H1 (cell line): Measurements from ENCODE around the gene CAMKK2. TPM values are rescaled to one million over a fixed set of nuclear protein-coding genes. Genes with fewer than 3 reads are reported as not detected.

Experiments
- CTCF ChIA-PET: fragments of 300-600 bp; sonication (Branson Sonifier 250); formaldehyde crosslinking; loops from one replicate; lab custom pipeline; 2021; ENCODE audit not compliant: partially characterized antibody; lab: Charles Lee
- POLR2A ChIA-PET: fragments of 300-600 bp; sonication (Branson Sonifier 250); formaldehyde crosslinking; loops from one replicate; lab custom pipeline; 2021; ENCODE audit warnings: inconsistent platforms; ENCODE audit not compliant: partially characterized antibody; lab: Charles Lee
- DNase-seq, 2 experiments: peaks; one replicate each; pipeline versions ENCODE4 v3.0.0 to v3.0.0-alpha.2; 2010 to 2022; ENCODE audit warnings: low spot score in 2 of 2, low read depth in 1 of 2, mixed read lengths in 1 of 2
- FAIRE-seq: peaks from 2 replicates; lab custom pipeline; 2011; peaks lifted over from hg19 to GRCh38; lab: Jason Lieb, UNC
- H2AFZ ChIP-seq: 2 replicates; pipeline ENCODE4 v1.8.1; 2012; ENCODE audit warnings: low read length, inconsistent platforms
- H2AK5ac ChIP-seq: 2 replicates; pipeline ENCODE4 v1.6.1; 2013; ENCODE audit warnings: low read depth, low read length
- H2BK120ac ChIP-seq: replicated peaks from 2 replicates; pipeline ENCODE3; 2013; ENCODE audit warnings: low read depth, low read length, inconsistent platforms
- H2BK12ac ChIP-seq: 2 replicates; pipeline ENCODE4 v1.6.1; 2013; ENCODE audit warnings: low read depth, low read length
- H2BK15ac ChIP-seq: 2 replicates; pipeline ENCODE4 v1.6.1; 2013; ENCODE audit warnings: low read length
- H2BK20ac ChIP-seq: 2 replicates; pipeline ENCODE4 v1.6.1; 2013; ENCODE audit warnings: low read length
- H2BK5ac ChIP-seq: 2 replicates; pipeline ENCODE4 v1.6.1; 2013; ENCODE audit warnings: low read depth, low read length
- H3K14ac ChIP-seq: 2 replicates; pipeline ENCODE4 v1.6.1; 2013; ENCODE audit warnings: inconsistent platforms; ENCODE audit not compliant: insufficient read length
- H3K18ac ChIP-seq: 2 replicates; pipeline ENCODE4 v1.6.1; 2013; ENCODE audit warnings: low read length; ENCODE audit errors: extremely low read depth
- H3K23ac ChIP-seq: 2 replicates; pipeline ENCODE4 v1.6.1; 2013; ENCODE audit warnings: inconsistent platforms; ENCODE audit not compliant: insufficient read length
- H3K23me2 ChIP-seq: 2 replicates; pipeline ENCODE4 v1.6.1; 2013; ENCODE audit warnings: low read depth, low read length
- H3K27ac ChIP-seq: 2 replicates; pipeline ENCODE4 v1.6.1; 2011; ENCODE audit warnings: low read depth, low read length, inconsistent platforms
- H3K27me3 ChIP-seq, 4 experiments: replicated peaks in 1 of 4; 1 replicate in 1 of 4; 2 replicates in 3 of 4; pipeline versions ENCODE4 v1.6.1 to v1.8.1; 2011 to 2013; ENCODE audit warnings: low read length in 3 of 4, mild to moderate bottlenecking in 3 of 4, inconsistent platforms in 2 of 4, mixed read lengths in 2 of 4, moderate library complexity in 1 of 4; ENCODE audit not compliant: control insufficient read depth in 3 of 4, insufficient read depth in 3 of 4; ENCODE audit errors: extremely low read depth in 1 of 4
- H3K36me3 ChIP-seq, 4 experiments: 2 replicates each; pipeline versions ENCODE4 v1.6.1 to v1.8.1; 2011 to 2013; ENCODE audit warnings: mild to moderate bottlenecking in 4 of 4, low read length in 3 of 4, moderate library complexity in 2 of 4, control low read depth in 1 of 4, inconsistent platforms in 1 of 4; ENCODE audit not compliant: insufficient read depth in 4 of 4, control insufficient read depth in 2 of 4
- H3K4ac ChIP-seq: replicated peaks from 2 replicates; pipeline ENCODE3; 2013; ENCODE audit warnings: low read length, low read depth, mixed read lengths, inconsistent platforms; ENCODE audit not compliant: insufficient read length
- H3K4me1 ChIP-seq, 4 experiments: replicated peaks in 1 of 4; 1 replicate in 1 of 4; 2 replicates in 3 of 4; pipeline versions ENCODE4 v1.6.1 to v1.8.1; 2011 to 2013; ENCODE audit warnings: low read length in 3 of 4, inconsistent platforms in 2 of 4, mixed read lengths in 1 of 4; ENCODE audit not compliant: insufficient read depth in 4 of 4, control insufficient read depth in 3 of 4
- H3K4me2 ChIP-seq, 2 experiments: 2 replicates each; pipeline versions ENCODE4 v1.6.1 to v1.8.1; 2011 to 2013; ENCODE audit warnings: low read depth in 2 of 2, low read length in 2 of 2, control low read depth in 1 of 2, inconsistent platforms in 1 of 2, mild to moderate bottlenecking in 1 of 2; ENCODE audit not compliant: insufficient read depth in 1 of 2
- H3K4me3 ChIP-seq, 4 experiments: fragments of 200-600, 300-600 bp in 1 of 4; sonication (generic), shearing (Covaris generic), sonication (Bioruptor Twin) in 1 of 4; 2 replicates each; pipeline versions ENCODE4 v1.5.1 to v1.8.1; 2011 to 2016; ENCODE audit warnings: low read length in 4 of 4, low read depth in 3 of 4, control low read depth in 2 of 4, inconsistent platforms in 2 of 4, mild to moderate bottlenecking in 2 of 4, mixed read lengths in 1 of 4, moderate library complexity in 1 of 4; ENCODE audit not compliant: insufficient read depth in 2 of 4; ENCODE audit errors: extremely low read depth in 1 of 4
- H3K56ac ChIP-seq: replicated peaks from 2 replicates; pipeline ENCODE3; 2013; ENCODE audit warnings: low read depth, mild to moderate bottlenecking, mixed read lengths, low read length, inconsistent platforms; ENCODE audit not compliant: insufficient read length
- H3K79me1 ChIP-seq: 2 replicates; pipeline ENCODE4 v1.6.1; 2013; ENCODE audit warnings: low read depth, low read length, control low read depth
- H3K79me2 ChIP-seq, 2 experiments: 2 replicates each; pipeline versions ENCODE4 v1.6.1 to v1.8.1; 2012 to 2013; ENCODE audit warnings: low read length in 2 of 2, mild to moderate bottlenecking in 2 of 2, inconsistent platforms in 1 of 2; ENCODE audit not compliant: insufficient read depth in 2 of 2, control insufficient read depth in 1 of 2
- H3K9ac ChIP-seq, 4 experiments: replicated peaks in 1 of 4; 1 replicate in 1 of 4; 2 replicates in 3 of 4; pipeline versions ENCODE4 v1.6.1 to v1.8.1; 2011 to 2013; ENCODE audit warnings: low read depth in 3 of 4, low read length in 3 of 4, control low read depth in 2 of 4, mild to moderate bottlenecking in 2 of 4, moderate library complexity in 2 of 4, inconsistent platforms in 1 of 4; ENCODE audit errors: extremely low read depth in 1 of 4
- H3K9me3 ChIP-seq, 2 experiments: 2 replicates each; pipeline versions ENCODE4 v1.6.1 to v1.8.1; 2012 to 2013; ENCODE audit warnings: mild to moderate bottlenecking in 2 of 2, moderate library complexity in 2 of 2, control low read depth in 1 of 2, inconsistent platforms in 1 of 2, low read depth in 1 of 2, low read length in 1 of 2, mixed read lengths in 1 of 2; ENCODE audit not compliant: insufficient read depth in 2 of 2
- H4K20me1 ChIP-seq, 2 experiments: replicated peaks in 1 of 2; 2 replicates each; pipeline versions ENCODE3 to v1.8.1; 2011 to 2013; ENCODE audit warnings: inconsistent platforms in 2 of 2, low read length in 2 of 2, mild to moderate bottlenecking in 1 of 2; ENCODE audit not compliant: insufficient read depth in 2 of 2, control insufficient read depth in 1 of 2
- H4K5ac ChIP-seq: 2 replicates; pipeline ENCODE4 v1.6.1; 2013; ENCODE audit warnings: low read length, low read depth, mixed read lengths, inconsistent platforms; ENCODE audit not compliant: insufficient read length
- H4K8ac ChIP-seq: 2 replicates; pipeline ENCODE4 v1.8.0; 2013; ENCODE audit warnings: mild to moderate bottlenecking, moderate library complexity, low read length, inconsistent platforms; ENCODE audit not compliant: insufficient read depth; ENCODE audit errors: extremely low read depth
- H4K91ac ChIP-seq: replicated peaks from 2 replicates; pipeline ENCODE3; 2013; ENCODE audit warnings: low read length, mixed read lengths, inconsistent platforms; ENCODE audit not compliant: insufficient read length
- EZH2 ChIP-seq: fragments of 200-600 bp; sonication (generic); IDR thresholded peaks from 2 replicates; pipeline ENCODE4 v1.7.1; 2012; ENCODE audit warnings: low read depth, mild to moderate bottlenecking, moderate library complexity, low read length, inconsistent platforms; ENCODE audit not compliant: severe bottlenecking
- NANOG ChIP-seq: IDR thresholded peaks from 2 replicates; pipeline ENCODE4 v1.6.1; 2011; ENCODE audit warnings: low read length, low read depth, mild to moderate bottlenecking, inconsistent platforms; ENCODE audit not compliant: insufficient read depth, poor library complexity, severe bottlenecking
- PHF8 ChIP-seq: fragments of 200-600 bp; sonication (generic); conservative IDR thresholded peaks from 2 replicates; pipeline ENCODE4 v1.7.1; 2012; ENCODE audit warnings: low read depth, mild to moderate bottlenecking, inconsistent platforms, low read length, moderate library complexity
- RXRA ChIP-seq: IDR thresholded peaks from 2 replicates; pipeline ENCODE4 v1.6.1; 2011; ENCODE audit warnings: low read depth, mild to moderate bottlenecking, low read length, moderate library complexity; ENCODE audit not compliant: insufficient read depth
- YY1 ChIP-seq: IDR thresholded peaks from 2 replicates; pipeline ENCODE4 v1.6.1; 2011; ENCODE audit warnings: low read depth, mild to moderate bottlenecking, low read length
- WGBS, 2 experiments: shearing (Covaris generic) in 1 of 2; methylation state at CpG; one replicate each; pipeline versions ENCODE4 v1.1.6 to v1.1.7; 2013 to 2015; ENCODE audit warnings: low lambda C conversion rate in 2 of 2, mixed read lengths in 2 of 2, inconsistent platforms in 1 of 2, low coverage in 1 of 2, missing lambda C conversion rate in 1 of 2; ENCODE audit not compliant: insufficient replicate concordance in 2 of 2, insufficient coverage in 1 of 2, insufficient read length in 1 of 2; ENCODE audit errors: extremely low coverage in 1 of 2, missing lambda C conversion rate in 1 of 2; 5-methylcytosine and 5-hydroxymethylcytosine counted together
- polyA plus RNA-seq, 7 experiments: library from polyadenylated mRNA; depleted of rRNA in 3 of 7; stranded (reverse) in 5 of 7; unstranded in 2 of 7; fragments of >200 nt in 5 of 7; fragments of 200-250 nt in 2 of 7; gene quantifications; 1 replicate in 5 of 7; 2 replicates in 1 of 7; 4 replicates in 1 of 7; pipeline versions ENCODE4 v1.2.1 to v1.2.3, GENCODE V29; 2011 to 2013; ENCODE audit warnings: missing spikeins in 2 of 7, mixed read lengths in 2 of 7
- total RNA-seq: library from RNA; stranded (reverse); fragmentation: NEBNext Ultra II Directional; extraction: Animal tissue kit (Norgen Biotek cat#: 25700); gene quantifications from 2 replicates; pipeline ENCODE4 v1.2.1, GENCODE V29; 2021

The CAMKK2 gene
- total and polyA plus RNA-seq, 2 of the 8 experiments (the other 6 are each of a cell fraction or from before 2014, with no cell fraction given) = 29.6 to 30.6 TPM

DNA sequence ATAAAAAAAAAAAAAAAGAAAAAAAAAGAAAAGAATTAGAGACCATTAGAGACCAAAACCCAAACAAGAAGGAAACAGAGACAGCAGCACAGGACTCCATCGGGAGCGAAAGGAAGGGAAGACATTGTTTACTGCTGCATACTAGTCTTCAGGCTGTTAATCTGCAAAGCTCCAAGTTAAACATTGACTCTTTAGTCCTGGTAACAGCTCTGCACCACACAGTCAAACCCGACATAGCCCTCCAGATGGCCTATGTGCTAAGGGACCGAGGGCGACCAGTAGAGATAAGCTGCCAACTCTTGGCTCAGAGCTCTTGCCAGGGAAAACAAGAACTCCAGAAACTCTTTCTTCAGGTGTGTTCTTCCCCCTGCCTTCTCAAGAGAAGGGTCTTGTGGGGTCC, 78.7 kb downstream of the CAMKK2 start:
- WGBS, 2 experiments = 94% methylated on average over 5 of the region's 5 CpGs; no CpG with 5 or more reads in 1 of the 2 experiments
- H3K79me1 ChIP-seq = no peaks in the 10 kb centered on the region
- FAIRE-seq = no peak

More for the DNA sequence above, 78.7 kb downstream of the CAMKK2 start:
- Histone ChIP-seq H3K4me3 (no peak overlapping the region), H3K9ac (no peak overlapping the region), H2AFZ (no peak overlapping the region), H4K5ac (no peak overlapping the region), H2AK5ac (no peak overlapping the region), H4K8ac (no peak overlapping the region), H3K18ac (no peak overlapping the region), H3K9me3 (no peaks in the 10 kb centered on the region), H3K4me1 (no peaks in the 10 kb centered on the region), H3K27ac (no peak overlapping the region), H3K56ac (no peak overlapping the region), H2BK15ac (no peak overlapping the region), H2BK12ac (no peak overlapping the region), H3K4ac (no peak overlapping the region), H3K4me2 (no peak overlapping the region), H4K20me1 (no peaks in the 10 kb centered on the region), H2BK5ac (no peak overlapping the region), H4K91ac (no peak overlapping the region), H3K36me3 (no peaks in the 10 kb centered on the region), H3K79me2 (no peaks in the 10 kb centered on the region), H2BK20ac (no peak overlapping the region), H3K23me2 (no peaks in the 10 kb centered on the region; the same call in 1 of the 2 replicates), H3K27me3 (no peaks in the 10 kb centered on the region), H3K14ac (peak overlapping the region; percentile 10), H3K23ac (no peak overlapping the region), H2BK120ac (no peak overlapping the region)
- POLR2A ChIA-PET = interaction anchor here (1.9 kb wide), 1 partner anchor 10 kb away, joined by 5 read pairs; no protein-coding TSS in a partner anchor
- TF ChIP-seq EZH2 (no peak), YY1 (no peak), PHF8 (no peak), NANOG (no peak), RXRA (no peak)
- DNase-seq = no peak
- CTCF ChIA-PET = interaction anchor here (1.2 to 3.6 kb wide), 3 partner anchors 13 to 20 kb away, joined by 3 to 19 read pairs (median 3); no protein-coding TSS in a partner anchor
